ENCODE measurements around the gene OR5B21. TPM values are rescaled to one million over a fixed set of nuclear protein-coding genes. Genes with fewer than 3 reads are reported as not detected.

The OR5B21 gene
- not detected in 2 replicates for total RNA-seq

GRCh38 chr11:58508005-58508404 is at the start of gene OR5B21:
OR5B21 (minus strand) TSS chr11:58508105; CDS start chr11:58508105, 0 bp downstream.
- no peaks in the 10 kb centered on the region for H3K9me3 Mint-ChIP-seq
- intact Hi-C loops (cut with micrococcal nuclease) = no loop called here
- H3K27ac Mint-ChIP-seq = no peak within 1 kb of the TSS
- no peaks in the 10 kb centered on the region for H3K27me3 Mint-ChIP-seq
- no peak within 1 kb of the TSS for H3K4me3 Mint-ChIP-seq
- H3K36me3 Mint-ChIP-seq (ENCODE audit: low read depth) = no peaks in the 10 kb centered on the region
- no peak for DNase-seq
- peaks cover 7% of the 10 kb centered on the region for H3K4me1 Mint-ChIP-seq

- H3K36me3 Mint-ChIP-seq (ENCODE audit: low read depth) = peaks cover 83% of the 10 kb centered on the region
- H3K9me3 Mint-ChIP-seq = no peaks in the 10 kb centered on the region
- H3K4me3 Mint-ChIP-seq = no peak overlapping the region
- peak overlapping the region; percentile 32 for H3K27ac Mint-ChIP-seq
- H3K4me1 Mint-ChIP-seq = peaks cover 4% of the 10 kb centered on the region
- intact Hi-C loops (cut with micrococcal nuclease) = no loop called here
- no peaks in the 10 kb centered on the region for H3K27me3 Mint-ChIP-seq
- no peak for DNase-seq
Measured at GRCh38 chr11:58549644-58550043, 41.7 kb upstream of the OR5B21 start.

- intact Hi-C loops (cut with micrococcal nuclease) = no loop called here
- Mint-ChIP-seq H3K9me3 (no peaks in the 10 kb centered on the region), H3K4me1 (peaks cover 10% of the 10 kb centered on the region), H3K27ac (no peak overlapping the region), H3K27me3 (no peaks in the 10 kb centered on the region), H3K4me3 (no peak overlapping the region), H3K36me3 (ENCODE audit: low read depth) (peaks cover 73% of the 10 kb centered on the region)
- no peak for DNase-seq
Measured at GRCh38 chr11:58546841-58547240, 38.9 kb upstream of the OR5B21 start.

GRCh38 chr11:58531865-58532341 is 24.0 kb upstream of the OR5B21 start:
- no peak for DNase-seq
- Mint-ChIP-seq H3K4me3 (no peak overlapping the region), H3K27ac (no peak overlapping the region), H3K9me3 (peaks cover 7% of the 10 kb centered on the region), H3K36me3 (ENCODE audit: low read depth) (peaks cover 81% of the 10 kb centered on the region), H3K27me3 (no peaks in the 10 kb centered on the region), H3K4me1 (peaks cover 28% of the 10 kb centered on the region)
- intact Hi-C loops (cut with micrococcal nuclease) = no loop called here

GRCh38 chr11:58530236-58530635 is 22.3 kb upstream of the OR5B21 start:
- Mint-ChIP-seq H3K27ac (no peak overlapping the region), H3K36me3 (ENCODE audit: low read depth) (peaks cover 71% of the 10 kb centered on the region)
- DNase-seq = peak; percentile 83

GRCh38 chr11:58527429-58527828 is 19.5 kb upstream of the OR5B21 start:
- H3K36me3 Mint-ChIP-seq (ENCODE audit: low read depth) = peaks cover 45% of the 10 kb centered on the region
- H3K4me3 Mint-ChIP-seq = no peak overlapping the region
- no peaks in the 10 kb centered on the region for H3K9me3 Mint-ChIP-seq
- intact Hi-C loops (cut with micrococcal nuclease) = loop anchor here (5.0 to 10.0 kb wide), 3 partner anchors 863 to 1103 kb away; partner anchors contain the start of genes SLC43A3, UBE2L6 and ZDHHC5
- no peaks in the 10 kb centered on the region for H3K27me3 Mint-ChIP-seq
- peaks cover 37% of the 10 kb centered on the region for H3K4me1 Mint-ChIP-seq
- no peak for DNase-seq
- H3K27ac Mint-ChIP-seq = no peak overlapping the region

More at GRCh38 chr11:58530236-58530635, 22.3 kb upstream of the OR5B21 start:
- Mint-ChIP-seq H3K4me3 (no peak overlapping the region), H3K9me3 (no peaks in the 10 kb centered on the region), H3K4me1 (peaks cover 32% of the 10 kb centered on the region), H3K27me3 (no peaks in the 10 kb centered on the region)
- intact Hi-C loops (cut with micrococcal nuclease) = no loop called here

- Mint-ChIP-seq H3K4me3 (no peak overlapping the region), H3K27me3 (no peaks in the 10 kb centered on the region), H3K9me3 (no peaks in the 10 kb centered on the region), H3K36me3 (ENCODE audit: low read depth) (peaks cover 44% of the 10 kb centered on the region), H3K4me1 (peaks cover 37% of the 10 kb centered on the region), H3K27ac (no peak overlapping the region)
- no peak for DNase-seq
- intact Hi-C loops (cut with micrococcal nuclease) = loop anchor here (5.0 to 10.0 kb wide), 3 partner anchors 862 to 1102 kb away; partner anchors contain the start of genes SLC43A3, UBE2L6 and ZDHHC5
Measured at GRCh38 chr11:58526721-58527120, 18.8 kb upstream of the OR5B21 start.

GRCh38 chr11:58525037-58525614 is 17.2 kb upstream of the OR5B21 start:
- Mint-ChIP-seq H3K27me3 (no peaks in the 10 kb centered on the region), H3K36me3 (ENCODE audit: low read depth) (peaks cover 31% of the 10 kb centered on the region), H3K9me3 (no peaks in the 10 kb centered on the region), H3K4me3 (peak overlapping the region; percentile 79), H3K27ac (peak overlapping the region; percentile 91), H3K4me1 (peaks cover 24% of the 10 kb centered on the region)
- intact Hi-C loops (cut with micrococcal nuclease) = loop anchor here (1.0 to 10.0 kb wide), 8 partner anchors 48 to 1100 kb away; partner anchors contain the start of genes SELENOH, SLC43A3, UBE2L6 and ZDHHC5
- peak; percentile 82 for DNase-seq

- Mint-ChIP-seq H3K9me3 (no peaks in the 10 kb centered on the region), H3K36me3 (ENCODE audit: low read depth) (peaks cover 26% of the 10 kb centered on the region), H3K4me1 (peaks cover 22% of the 10 kb centered on the region), H3K27ac (peak overlapping the region; percentile 91), H3K27me3 (no peaks in the 10 kb centered on the region), H3K4me3 (peak overlapping the region; percentile 79)
- intact Hi-C loops (cut with micrococcal nuclease) = loop anchor here (1.0 to 10.0 kb wide), 10 partner anchors 49 to 1100 kb away; partner anchors contain the start of genes FAM111A, SELENOH, SLC43A3 and UBE2L6
- DNase-seq = peak; percentile 84
Measured at GRCh38 chr11:58524232-58525036, 16.5 kb upstream of the OR5B21 start.

- no peaks in the 10 kb centered on the region for H3K9me3 Mint-ChIP-seq
- no peak overlapping the region for H3K4me3 Mint-ChIP-seq
- intact Hi-C loops (cut with micrococcal nuclease) = no loop called here
- DNase-seq = peak; percentile 59
- no peaks in the 10 kb centered on the region for H3K4me1 Mint-ChIP-seq
- H3K27me3 Mint-ChIP-seq = no peaks in the 10 kb centered on the region
- no peak overlapping the region for H3K27ac Mint-ChIP-seq
- H3K36me3 Mint-ChIP-seq (ENCODE audit: low read depth) = no peaks in the 10 kb centered on the region
Measured at GRCh38 chr11:58513747-58514367, 6.0 kb upstream of the OR5B21 start.

- Mint-ChIP-seq H3K4me1 (no peaks in the 10 kb centered on the region), H3K27ac (no peak overlapping the region), H3K27me3 (no peaks in the 10 kb centered on the region), H3K36me3 (ENCODE audit: low read depth) (no peaks in the 10 kb centered on the region), H3K9me3 (no peaks in the 10 kb centered on the region), H3K4me3 (no peak overlapping the region)
- DNase-seq = no peak
- intact Hi-C loops (cut with micrococcal nuclease) = no loop called here
Measured at GRCh38 chr11:58511636-58512035, 3.7 kb upstream of the OR5B21 start.

- Mint-ChIP-seq H3K27me3 (no peaks in the 10 kb centered on the region), H3K4me3 (no peak overlapping the region), H3K27ac (no peak overlapping the region), H3K9me3 (no peaks in the 10 kb centered on the region), H3K4me1 (peaks cover 7% of the 10 kb centered on the region), H3K36me3 (ENCODE audit: low read depth) (no peaks in the 10 kb centered on the region)
- intact Hi-C loops (cut with micrococcal nuclease) = no loop called here
- DNase-seq = no peak
Measured at GRCh38 chr11:58509748-58510147, 1.8 kb upstream of the OR5B21 start.

GRCh38 chr11:58508814-58509213 is 909 bp upstream of the OR5B21 start:
- H3K27me3 Mint-ChIP-seq = no peaks in the 10 kb centered on the region
- no peaks in the 10 kb centered on the region for H3K9me3 Mint-ChIP-seq
- H3K4me1 Mint-ChIP-seq = peaks cover 7% of the 10 kb centered on the region
- DNase-seq = no peak
- intact Hi-C loops (cut with micrococcal nuclease) = no loop called here
- H3K4me3 Mint-ChIP-seq = no peak overlapping the region
- no peaks in the 10 kb centered on the region for H3K36me3 Mint-ChIP-seq (ENCODE audit: low read depth)
- H3K27ac Mint-ChIP-seq = no peak overlapping the region

GRCh38 chr11:58507355-58507754 is 550 bp downstream of the OR5B21 start:
- DNase-seq = no peak
- Mint-ChIP-seq H3K27me3 (no peaks in the 10 kb centered on the region), H3K27ac (no peak overlapping the region), H3K4me1 (peaks cover 7% of the 10 kb centered on the region), H3K36me3 (ENCODE audit: low read depth) (no peaks in the 10 kb centered on the region), H3K4me3 (no peak overlapping the region), H3K9me3 (no peaks in the 10 kb centered on the region)
- intact Hi-C loops (cut with micrococcal nuclease) = no loop called here
